Body of pancreas (tissue), 4 donors: ENCODE data around the gene FGD5.

Experiments used
- CTCF ChIP-seq, 7 experiments: fragments of 450-650 bp in 4 of 7; fragments of 200-600 bp in 3 of 7; sonication (generic) in 3 of 7; IDR thresholded peaks; one replicate each; pipeline ENCODE4 v1.5.1; 2016 to 2019; ENCODE audit warnings: antibody characterized with exemption in 7 of 7
- POLR2A ChIP-seq, 3 donors: fragments of 450-650 bp; IDR thresholded peaks; one replicate each; pipeline ENCODE4 v1.6.1; 2016; ENCODE audit warnings: antibody characterized with exemption in 3 of 3, mild to moderate bottlenecking in 2 of 3

DNA sequence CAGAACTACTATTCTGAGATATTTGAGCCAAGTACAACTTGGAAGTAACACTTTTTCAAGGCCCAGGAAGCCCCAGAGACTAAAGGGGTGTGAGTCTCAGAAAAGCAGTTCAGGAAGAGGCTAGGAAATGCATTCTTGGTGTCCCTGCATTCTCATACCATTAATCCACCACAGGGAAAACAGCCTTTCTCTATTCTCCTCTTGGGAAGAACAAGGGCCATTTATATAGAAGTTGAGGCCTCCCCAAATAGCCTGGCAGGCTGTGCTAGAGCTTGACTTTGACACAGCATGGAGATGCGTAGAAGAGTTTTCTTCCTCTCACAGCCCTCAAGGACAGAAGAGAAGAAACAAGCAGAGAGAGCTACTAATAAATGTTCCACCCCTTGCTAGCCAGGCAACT is 123.1 kb downstream of the FGD5 start:
- TF ChIP-seq CTCF (IDR thresholded peaks at IDR 0.05), result no peak
- no peak for TF ChIP-seq POLR2A (IDR thresholded peaks at IDR 0.05)
